Tibial nerve (tissue), 4 donors: ENCODE data around the gene FAIM2.

ENCODE experiments used
- EP300 ChIP-seq, 2 donors: sonication (generic); formaldehyde crosslinking; IDR thresholded peaks; one replicate each; pipeline ENCODE4 v1.6.1; 2017; ENCODE audit warnings: antibody characterized with exemption in 2 of 2, mild to moderate bottlenecking in 1 of 2
- TF ChIP-seq, protein P1 (sequence below), 5 experiments: fragments of 200-600 bp in 3 of 5; fragments of 450-650 bp in 2 of 5; sonication (generic) in 3 of 5; IDR thresholded peaks; one replicate each; pipeline ENCODE4 v1.5.1; 2016 to 2019; ENCODE audit warnings: antibody characterized with exemption in 5 of 5, mild to moderate bottlenecking in 3 of 5, moderate library complexity in 2 of 5

DNA sequence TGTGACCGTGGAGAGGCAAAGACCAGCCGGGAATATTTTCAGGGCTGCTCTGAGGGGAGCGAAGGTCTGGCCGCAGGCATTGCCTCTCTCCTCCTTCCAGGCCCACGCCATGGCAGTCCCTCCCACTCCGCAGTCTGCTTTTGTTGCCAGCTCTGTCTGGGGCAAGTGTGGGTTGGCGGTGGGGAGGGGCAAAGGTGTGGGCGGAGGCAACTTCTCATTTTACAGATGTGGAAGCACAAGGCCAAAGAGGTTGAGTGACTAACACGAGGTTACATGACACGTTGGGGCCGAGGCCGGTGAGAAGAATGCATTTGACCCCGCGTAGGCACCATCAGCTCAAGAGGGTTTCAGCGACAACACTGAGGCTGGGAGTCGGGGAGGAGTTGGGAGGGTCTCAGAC lies 6.1 kb upstream of the FAIM2 start:
- TF ChIP-seq, protein P1, sequence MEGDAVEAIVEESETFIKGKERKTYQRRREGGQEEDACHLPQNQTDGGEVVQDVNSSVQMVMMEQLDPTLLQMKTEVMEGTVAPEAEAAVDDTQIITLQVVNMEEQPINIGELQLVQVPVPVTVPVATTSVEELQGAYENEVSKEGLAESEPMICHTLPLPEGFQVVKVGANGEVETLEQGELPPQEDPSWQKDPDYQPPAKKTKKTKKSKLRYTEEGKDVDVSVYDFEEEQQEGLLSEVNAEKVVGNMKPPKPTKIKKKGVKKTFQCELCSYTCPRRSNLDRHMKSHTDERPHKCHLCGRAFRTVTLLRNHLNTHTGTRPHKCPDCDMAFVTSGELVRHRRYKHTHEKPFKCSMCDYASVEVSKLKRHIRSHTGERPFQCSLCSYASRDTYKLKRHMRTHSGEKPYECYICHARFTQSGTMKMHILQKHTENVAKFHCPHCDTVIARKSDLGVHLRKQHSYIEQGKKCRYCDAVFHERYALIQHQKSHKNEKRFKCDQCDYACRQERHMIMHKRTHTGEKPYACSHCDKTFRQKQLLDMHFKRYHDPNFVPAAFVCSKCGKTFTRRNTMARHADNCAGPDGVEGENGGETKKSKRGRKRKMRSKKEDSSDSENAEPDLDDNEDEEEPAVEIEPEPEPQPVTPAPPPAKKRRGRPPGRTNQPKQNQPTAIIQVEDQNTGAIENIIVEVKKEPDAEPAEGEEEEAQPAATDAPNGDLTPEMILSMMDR (IDR thresholded peaks at IDR 0.05), result no peak
- TF ChIP-seq EP300 (IDR thresholded peaks at IDR 0.05), result peak in 1 of 2 donors; percentile 35
